Osteoblast (primary cell): ENCODE data around the gene EIF1AD. TPM values are rescaled to one million over a fixed set of nuclear protein-coding genes. Genes with fewer than 3 reads are reported as not detected.

Experiments used
- DNase-seq: peaks from one replicate; pipeline ENCODE4 v3.0.0; 2011; ENCODE audit warnings: low spot score, mixed read lengths; ENCODE audit not compliant: insufficient read length; ENCODE audit errors: missing footprints
- H2AFZ ChIP-seq: 2 replicates; pipeline ENCODE4 v1.6.0; 2011; ENCODE audit warnings: mild to moderate bottlenecking, low read length
- H3K27ac ChIP-seq: 2 replicates; pipeline ENCODE4 v1.5.1; 2011; ENCODE audit warnings: mild to moderate bottlenecking, low read depth, low read length, moderate library complexity
- H3K27me3 ChIP-seq: 2 replicates; pipeline ENCODE4 v1.6.0; 2012; ENCODE audit warnings: mild to moderate bottlenecking, control low read depth, inconsistent platforms, low read length, moderate library complexity; ENCODE audit not compliant: insufficient read depth
- H3K36me3 ChIP-seq: 2 replicates; pipeline ENCODE4 v1.5.1; 2011; ENCODE audit warnings: mild to moderate bottlenecking, low read length, control low read depth, moderate library complexity; ENCODE audit not compliant: insufficient read depth
- H3K4me1 ChIP-seq: 2 replicates; pipeline ENCODE4 v1.5.1; 2011; ENCODE audit warnings: mild to moderate bottlenecking, low read length, control low read depth, moderate library complexity; ENCODE audit not compliant: insufficient read depth
- H3K4me2 ChIP-seq: 2 replicates; pipeline ENCODE4 v1.6.0; 2011; ENCODE audit warnings: mild to moderate bottlenecking, low read length; ENCODE audit not compliant: insufficient read depth
- H3K4me3 ChIP-seq: fragments of 200-600 bp; sonication (generic); 3 replicates; pipeline ENCODE4 v1.5.1; 2012; ENCODE audit warnings: mild to moderate bottlenecking, low read length, inconsistent platforms; ENCODE audit not compliant: insufficient read depth
- H3K79me2 ChIP-seq: 2 replicates; pipeline ENCODE4 v1.6.0; 2012; ENCODE audit warnings: mild to moderate bottlenecking, low read length, control low read depth, inconsistent platforms; ENCODE audit not compliant: insufficient read depth
- H3K9me3 ChIP-seq: 2 replicates; pipeline ENCODE4 v1.5.1; 2011; ENCODE audit warnings: low read depth, low read length, control low read depth
- H4K20me1 ChIP-seq: 2 replicates; pipeline ENCODE4 v1.6.0; 2012; ENCODE audit warnings: mild to moderate bottlenecking, low read length, control low read depth; ENCODE audit not compliant: insufficient read depth
- total RNA-seq: library from RNA; depleted of rRNA; stranded (reverse); fragments of >200 nt; gene quantifications from 2 replicates; pipeline ENCODE4 v1.2.3, GENCODE V29; 2012
- TF ChIP-seq, protein P1 (sequence below): IDR thresholded peaks from 2 replicates; pipeline ENCODE4 v1.5.1; 2011; ENCODE audit warnings: mild to moderate bottlenecking, low read depth, low read length, moderate library complexity; ENCODE audit errors: extremely low read depth

Gene EIF1AD
- total RNA-seq, 1 donor: 28.6 TPM

DNA sequence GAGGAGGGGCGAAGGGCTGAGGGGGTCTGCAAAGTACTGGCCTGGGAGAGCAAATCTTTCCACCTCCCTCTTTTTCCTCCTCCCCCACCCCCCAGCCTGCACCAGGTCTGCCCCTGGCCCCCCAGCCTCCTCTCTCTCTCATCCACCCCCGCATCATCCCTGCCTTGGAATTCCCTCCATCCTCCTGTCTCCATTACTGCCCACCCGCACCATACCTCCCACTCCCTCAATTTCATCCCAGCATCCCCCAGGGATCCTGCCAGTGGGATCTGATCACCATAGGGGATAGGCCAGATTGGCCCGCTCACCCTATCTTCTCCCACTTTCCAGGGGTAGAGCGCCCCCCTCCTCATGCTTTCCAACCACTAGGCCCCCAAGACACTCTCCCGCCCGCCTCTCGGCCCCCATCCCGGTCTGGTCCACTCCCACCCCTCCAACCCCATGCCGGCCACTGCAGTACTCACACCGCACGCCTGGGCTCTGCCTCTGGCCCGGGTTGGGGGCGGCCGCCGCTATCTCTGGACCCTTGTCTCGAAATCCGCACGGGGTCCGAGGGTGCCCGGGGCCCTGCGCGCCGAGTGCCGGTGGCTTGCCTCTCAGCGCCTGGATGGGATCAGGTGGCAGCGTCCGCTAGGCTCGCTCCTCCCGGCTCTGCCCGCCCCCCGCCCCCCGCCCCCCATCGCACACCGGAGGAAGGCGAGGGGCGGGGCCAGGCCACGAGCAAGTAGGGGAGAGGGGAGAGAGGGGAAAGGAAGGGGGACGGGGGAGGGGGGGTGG, 46.8 kb upstream of the EIF1AD start, which contains the start of gene GAL3ST3:
Gene GAL3ST3 (minus strand): TSS at position 615 of the 777 bp plus-strand sequence. CDS start 3,746 bp downstream, outside the sequence.
- DNase-seq: peak; percentile 86
- H3K27ac ChIP-seq: no peak within 1 kb of the TSS
- H3K4me2 ChIP-seq: no peak within 1 kb of the TSS
- H3K4me3 ChIP-seq: no peak within 1 kb of the TSS
- peaks cover 16% of the 10 kb centered on the region for H3K27me3 ChIP-seq
- H3K4me1 ChIP-seq: peaks cover 13% of the 10 kb centered on the region
- H4K20me1 ChIP-seq: peaks cover 4% of the 10 kb centered on the region
- peaks cover 17% of the 10 kb centered on the region for H3K79me2 ChIP-seq
- TF ChIP-seq, protein P1, sequence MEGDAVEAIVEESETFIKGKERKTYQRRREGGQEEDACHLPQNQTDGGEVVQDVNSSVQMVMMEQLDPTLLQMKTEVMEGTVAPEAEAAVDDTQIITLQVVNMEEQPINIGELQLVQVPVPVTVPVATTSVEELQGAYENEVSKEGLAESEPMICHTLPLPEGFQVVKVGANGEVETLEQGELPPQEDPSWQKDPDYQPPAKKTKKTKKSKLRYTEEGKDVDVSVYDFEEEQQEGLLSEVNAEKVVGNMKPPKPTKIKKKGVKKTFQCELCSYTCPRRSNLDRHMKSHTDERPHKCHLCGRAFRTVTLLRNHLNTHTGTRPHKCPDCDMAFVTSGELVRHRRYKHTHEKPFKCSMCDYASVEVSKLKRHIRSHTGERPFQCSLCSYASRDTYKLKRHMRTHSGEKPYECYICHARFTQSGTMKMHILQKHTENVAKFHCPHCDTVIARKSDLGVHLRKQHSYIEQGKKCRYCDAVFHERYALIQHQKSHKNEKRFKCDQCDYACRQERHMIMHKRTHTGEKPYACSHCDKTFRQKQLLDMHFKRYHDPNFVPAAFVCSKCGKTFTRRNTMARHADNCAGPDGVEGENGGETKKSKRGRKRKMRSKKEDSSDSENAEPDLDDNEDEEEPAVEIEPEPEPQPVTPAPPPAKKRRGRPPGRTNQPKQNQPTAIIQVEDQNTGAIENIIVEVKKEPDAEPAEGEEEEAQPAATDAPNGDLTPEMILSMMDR: no peak
- H2AFZ ChIP-seq: no peak within 1 kb of the TSS
- peaks cover 4% of the 10 kb centered on the region for H3K36me3 ChIP-seq
- H3K9me3 ChIP-seq: no peaks in the 10 kb centered on the region

DNA sequence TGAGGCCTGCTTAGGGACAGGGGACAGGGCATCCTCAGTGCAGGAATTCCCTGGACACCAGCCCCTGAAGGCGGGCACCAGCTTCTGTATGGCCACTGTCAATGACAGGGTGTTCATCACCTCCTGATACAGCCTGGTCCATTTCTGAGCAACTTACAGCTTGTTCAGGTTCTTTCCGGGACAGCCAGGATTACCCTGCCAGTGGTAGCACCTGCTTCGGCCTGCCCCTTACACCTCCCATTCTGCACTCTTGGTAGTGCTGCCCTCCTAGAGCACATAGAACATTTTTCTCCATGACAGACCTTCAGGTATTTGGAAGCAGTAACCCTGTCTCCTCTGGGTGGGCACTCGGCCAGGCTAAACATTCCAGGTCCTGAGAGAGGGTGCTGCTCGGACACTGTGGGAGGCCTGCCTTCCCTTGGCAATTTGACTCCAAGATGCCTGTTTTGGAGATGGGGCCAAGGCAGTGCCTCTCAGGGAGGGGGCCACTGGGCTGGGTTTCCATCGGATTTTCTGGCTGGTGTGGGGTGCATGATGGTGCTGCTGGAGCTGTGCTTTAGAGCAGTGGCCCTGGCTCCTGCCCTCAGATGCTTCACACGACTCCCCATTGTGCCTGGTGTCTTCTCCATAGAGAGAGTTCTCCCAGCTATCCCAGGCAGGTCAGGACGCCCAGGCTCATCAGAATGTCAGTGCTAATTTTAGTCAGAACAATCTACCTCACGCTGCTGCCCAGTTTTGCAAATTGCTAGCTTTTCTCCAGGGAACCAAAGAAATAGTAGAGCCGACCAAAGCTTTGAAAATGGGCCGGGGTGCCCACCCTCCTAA, 45.8 kb upstream of the EIF1AD start:
- Histone ChIP-seq H3K4me2 (no peak overlapping the region), H3K4me3 (no peak overlapping the region), H3K79me2 (peaks cover 7% of the 10 kb centered on the region), H3K27ac (no peak overlapping the region), H4K20me1 (no peaks in the 10 kb centered on the region), H2AFZ (no peak overlapping the region), H3K27me3 (peaks cover 16% of the 10 kb centered on the region), H3K36me3 (no peaks in the 10 kb centered on the region), H3K9me3 (no peaks in the 10 kb centered on the region), H3K4me1 (peaks cover 5% of the 10 kb centered on the region)
- TF ChIP-seq, protein P1: no peak
- DNase-seq: peak; percentile 71

DNA sequence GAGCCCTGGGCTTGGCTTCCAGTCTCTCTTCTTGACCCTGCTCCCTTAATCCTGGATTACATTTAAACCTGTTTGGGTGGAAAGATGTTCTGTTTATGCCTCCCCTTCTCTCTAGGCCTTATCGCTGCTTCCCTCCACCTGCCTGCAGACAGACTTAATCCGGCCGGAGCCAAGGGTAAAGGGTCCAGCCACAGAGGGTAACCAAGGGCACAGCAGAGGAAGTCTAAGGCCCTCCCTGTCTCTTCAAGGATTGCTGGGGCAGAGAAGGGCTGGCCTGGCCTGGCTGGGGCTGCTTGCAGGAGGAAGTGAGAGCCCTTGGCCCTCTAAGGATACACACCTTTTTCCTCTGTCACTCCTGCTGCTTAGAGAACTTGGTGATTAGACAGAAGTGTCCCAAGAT, 44.9 kb upstream of the EIF1AD start:
- Histone ChIP-seq H3K27ac (no peak overlapping the region), H2AFZ (no peak overlapping the region), H3K9me3 (no peaks in the 10 kb centered on the region), H3K4me2 (no peak overlapping the region), H3K4me1 (peaks cover 5% of the 10 kb centered on the region), H3K79me2 (no peaks in the 10 kb centered on the region), H3K36me3 (no peaks in the 10 kb centered on the region), H3K4me3 (no peak overlapping the region), H4K20me1 (no peaks in the 10 kb centered on the region), H3K27me3 (peaks cover 16% of the 10 kb centered on the region)
- DNase-seq: no peak
- TF ChIP-seq, protein P1: no peak

DNA sequence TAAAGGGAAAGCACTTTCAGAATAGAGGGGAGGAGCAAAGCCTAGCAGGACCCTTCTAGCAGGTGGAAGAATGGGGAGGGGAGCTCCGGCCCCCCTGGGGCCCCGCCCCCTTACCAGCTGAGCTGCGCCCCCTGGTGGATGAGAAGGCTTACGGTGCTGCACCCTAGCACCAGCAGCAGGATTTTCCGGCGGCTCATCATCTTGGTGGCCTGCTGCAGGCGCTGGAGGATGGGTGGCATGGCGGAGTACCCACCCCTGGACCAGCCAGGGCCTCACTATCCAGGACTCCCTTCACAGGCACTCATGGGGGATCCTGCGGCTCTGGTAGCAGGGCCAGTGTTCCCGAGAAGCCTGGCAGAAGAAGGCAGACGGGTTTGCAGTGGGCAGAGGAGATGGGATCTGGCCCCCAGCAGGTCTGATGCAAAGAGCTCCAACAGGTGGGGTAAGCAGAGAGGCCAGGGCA, 43.3 kb upstream of the EIF1AD start:
- peak overlapping the region; percentile 8 for H2AFZ ChIP-seq
- H3K27ac ChIP-seq: no peak overlapping the region
- peak; percentile 98 for DNase-seq
- peaks cover 5% of the 10 kb centered on the region for H3K4me1 ChIP-seq
- H3K36me3 ChIP-seq: no peaks in the 10 kb centered on the region
- no peaks in the 10 kb centered on the region for H3K9me3 ChIP-seq
- no peaks in the 10 kb centered on the region for H4K20me1 ChIP-seq
- no peaks in the 10 kb centered on the region for H3K79me2 ChIP-seq
- H3K27me3 ChIP-seq: peaks cover 16% of the 10 kb centered on the region
- TF ChIP-seq, protein P1: peak; percentile 92
- H3K4me3 ChIP-seq: no peak overlapping the region
- H3K4me2 ChIP-seq: no peak overlapping the region
